ENCODE results near the gene SEPTIN11.

SEPTIN11 gene

GRCh38 chr4:76980261-76980660 lies 30.7 kb downstream of the SEPTIN11 start:
- no peak for DNase-seq (ENCODE audit: low spot score)

GRCh38 chr4:76981644-76982043 lies 32.1 kb downstream of the SEPTIN11 start:
- no peak for DNase-seq (ENCODE audit: low spot score)

- no peak for DNase-seq (ENCODE audit: low spot score)
Measured at GRCh38 chr4:76982638-76983584, 33.4 kb downstream of the SEPTIN11 start.

- no peak for DNase-seq (ENCODE audit: low spot score)
Measured at GRCh38 chr4:76984127-76984526, 34.6 kb downstream of the SEPTIN11 start.

GRCh38 chr4:76984788-76985211 lies 35.2 kb downstream of the SEPTIN11 start:
- no peak for DNase-seq (ENCODE audit: low spot score)

- no peak for DNase-seq (ENCODE audit: low spot score)
Measured at GRCh38 chr4:76987153-76987591, 37.6 kb downstream of the SEPTIN11 start.

- DNase-seq (ENCODE audit: low spot score) = no peak
Measured at GRCh38 chr4:76987685-76988084, 38.1 kb downstream of the SEPTIN11 start.

- DNase-seq (ENCODE audit: low spot score) = no peak
Measured at GRCh38 chr4:76989391-76990061, 40.0 kb downstream of the SEPTIN11 start.

GRCh38 chr4:76990288-76991080 lies 40.9 kb downstream of the SEPTIN11 start:
- DNase-seq (ENCODE audit: low spot score) = no peak

GRCh38 chr4:76991161-76991660 lies 41.7 kb downstream of the SEPTIN11 start:
- DNase-seq (ENCODE audit: low spot score) = no peak

GRCh38 chr4:76993787-76994641 lies 44.5 kb downstream of the SEPTIN11 start:
- no peak for DNase-seq (ENCODE audit: low spot score)

GRCh38 chr4:76995776-76996175 lies 46.2 kb downstream of the SEPTIN11 start:
- no peak for DNase-seq (ENCODE audit: low spot score)

- DNase-seq (ENCODE audit: low spot score) = no peak
Measured at GRCh38 chr4:76996445-76996844, 46.9 kb downstream of the SEPTIN11 start.

GRCh38 chr4:76997077-76997476 lies 47.5 kb downstream of the SEPTIN11 start:
- DNase-seq (ENCODE audit: low spot score) = no peak

GRCh38 chr4:76997532-76997931 lies 48.0 kb downstream of the SEPTIN11 start:
- no peak for DNase-seq (ENCODE audit: low spot score)

- DNase-seq (ENCODE audit: low spot score) = no peak
Measured at GRCh38 chr4:76998251-76998901, 48.8 kb downstream of the SEPTIN11 start.

Data from iPS-NIHi11 (cell line).